ENCODE results near the gene ARSG. TPM values are rescaled to one million over a fixed set of nuclear protein-coding genes. Genes with fewer than 3 reads are reported as not detected.
A peak's percentile ranks its signal among the peaks of the same experiment; 100 is the strongest.
"Not testable (repeated sequence)": the region's sequence is repeated elsewhere in the genome, so short reads cannot be mapped to it uniquely, and the experiment has no call there.

The ARSG gene
- total and polyA plus RNA-seq, 2 experiments from 2014 or later, result 5.6 to 15.4 TPM

GRCh38 chr17:68353111-68353521 is 61.8 kb downstream of the ARSG start:
- Histone ChIP-seq H3K27me3 (no peaks in the 10 kb centered on the region), H3K36me3 (no peaks in the 10 kb centered on the region), H3K4me3 (no peak overlapping the region), H3K27ac (no peak overlapping the region), H3K4me1 (ENCODE audit: low read depth) (no peaks in the 10 kb centered on the region), H3K9me3 (ENCODE audit: low read depth) (no peaks in the 10 kb centered on the region)
- DNase-seq (ENCODE audit: low read depth in 1 of 2, low spot score in 1 of 2), result peak in 1 of 2 donors; percentile 9
- TF ChIP-seq CTCF (IDR thresholded peaks at IDR 0.05; ENCODE audit: low read depth, low read length), result no peak

- H3K27ac ChIP-seq; H3K4me1 ChIP-seq (ENCODE audit: low read depth); H3K9me3 ChIP-seq (ENCODE audit: low read depth); H3K4me3 ChIP-seq; H3K27me3 ChIP-seq; H3K36me3 ChIP-seq: not testable (repeated sequence)
- DNase-seq (ENCODE audit: low read depth in 1 of 2, low spot score in 1 of 2), result peak in 1 of 2 donors; percentile 64
Measured at GRCh38 chr17:68354311-68354710, 63.0 kb downstream of the ARSG start.

- DNase-seq (ENCODE audit: low read depth in 1 of 2, low spot score in 1 of 2), result peak in 1 of 2 donors; percentile 56
- H3K27ac ChIP-seq, result not testable (repeated sequence)
Measured at GRCh38 chr17:68355108-68355507, 63.8 kb downstream of the ARSG start.

GRCh38 chr17:68356520-68356919 is 65.2 kb downstream of the ARSG start:
- Histone ChIP-seq H3K27ac (no peak overlapping the region), H3K4me1 (ENCODE audit: low read depth) (no peaks in the 10 kb centered on the region), H3K27me3 (no peaks in the 10 kb centered on the region), H3K4me3 (no peak overlapping the region), H3K36me3 (no peaks in the 10 kb centered on the region), H3K9me3 (ENCODE audit: low read depth) (no peaks in the 10 kb centered on the region)
- no peak for DNase-seq (ENCODE audit: low read depth in 1 of 2, low spot score in 1 of 2)
- TF ChIP-seq CTCF (IDR thresholded peaks at IDR 0.05; ENCODE audit: low read depth, low read length), result no peak

More at GRCh38 chr17:68355108-68355507, 63.8 kb downstream of the ARSG start:
- H3K4me3 ChIP-seq; H3K4me1 ChIP-seq (ENCODE audit: low read depth); H3K9me3 ChIP-seq (ENCODE audit: low read depth); H3K36me3 ChIP-seq; H3K27me3 ChIP-seq: not testable (repeated sequence)

GRCh38 chr17:68356949-68357455 is 65.7 kb downstream of the ARSG start:
- Histone ChIP-seq H3K36me3 (no peaks in the 10 kb centered on the region), H3K27me3 (no peaks in the 10 kb centered on the region), H3K4me3 (no peak overlapping the region), H3K9me3 (ENCODE audit: low read depth) (no peaks in the 10 kb centered on the region), H3K27ac (no peak overlapping the region), H3K4me1 (ENCODE audit: low read depth) (no peaks in the 10 kb centered on the region)
- DNase-seq (ENCODE audit: low read depth in 1 of 2, low spot score in 1 of 2), result no peak
- no peak for TF ChIP-seq CTCF (IDR thresholded peaks at IDR 0.05; ENCODE audit: low read depth, low read length)

GRCh38 chr17:68357886-68358285 is 66.6 kb downstream of the ARSG start:
- H3K36me3 ChIP-seq, result no peaks in the 10 kb centered on the region
- no peak for TF ChIP-seq CTCF (IDR thresholded peaks at IDR 0.05; ENCODE audit: low read depth, low read length)
- DNase-seq (ENCODE audit: low read depth in 1 of 2, low spot score in 1 of 2), result no peak
- no peaks in the 10 kb centered on the region for H3K4me1 ChIP-seq (ENCODE audit: low read depth)
- no peak overlapping the region for H3K27ac ChIP-seq
- no peaks in the 10 kb centered on the region for H3K27me3 ChIP-seq
- H3K9me3 ChIP-seq (ENCODE audit: low read depth), result no peaks in the 10 kb centered on the region
- H3K4me3 ChIP-seq, result no peak overlapping the region
